GM23338 (cell line): ENCODE data around the gene THYN1. TPM values are rescaled to one million over a fixed set of nuclear protein-coding genes. Genes with fewer than 3 reads are reported as not detected.

Experiments used
- ATAC-seq: fragments of 200-7000 bp; cut with Tn5 transposase; 3 replicates; pipeline ENCODE4 v1.9.1; 2020
- DNase-seq: peaks from one replicate; pipeline ENCODE4 v3.0.0-alpha.2; 2015; ENCODE audit warnings: low spot score
- H2AFZ ChIP-seq: fragments of 200-600 bp; sonication (generic); 2 replicates; pipeline ENCODE4 v1.8.0; 2016; ENCODE audit warnings: antibody characterized with exemption, mild to moderate bottlenecking, moderate library complexity
- H3F3A ChIP-seq: fragments of 200-600 bp; sonication (generic); replicated peaks from 2 replicates; pipeline ENCODE4 v1.8.0; 2017; ENCODE audit warnings: antibody characterized with exemption, mixed run types, low read depth
- H3K27ac ChIP-seq: fragments of 200-600 bp; sonication (generic); 2 replicates; pipeline ENCODE4 v1.6.1; 2016; ENCODE audit warnings: low read depth
- H3K27me3 ChIP-seq: fragments of 200-600 bp; sonication (generic); 2 replicates; pipeline ENCODE4 v1.8.0; 2016; ENCODE audit warnings: mild to moderate bottlenecking, mixed run types, moderate library complexity; ENCODE audit not compliant: insufficient read depth
- H3K36me3 ChIP-seq: fragments of 200-600 bp; sonication (generic); 2 replicates; pipeline ENCODE4 v1.8.0; 2016; ENCODE audit warnings: mild to moderate bottlenecking; ENCODE audit not compliant: insufficient read depth
- H3K4me1 ChIP-seq: fragments of 200-600 bp; sonication (generic); 2 replicates; pipeline ENCODE4 v1.8.0; 2016; ENCODE audit warnings: mild to moderate bottlenecking, moderate library complexity; ENCODE audit not compliant: insufficient read depth
- H3K4me2 ChIP-seq: fragments of 200-600 bp; sonication (generic); 2 replicates; pipeline ENCODE4 v1.7.1; 2017; ENCODE audit warnings: mixed run types
- H3K4me3 ChIP-seq: fragments of 200-600 bp; sonication (generic); 2 replicates; pipeline ENCODE4 v1.6.1; 2016; ENCODE audit warnings: mixed run types
- H3K79me2 ChIP-seq: fragments of 200-600 bp; sonication (generic); replicated peaks from 2 replicates; pipeline ENCODE4 v1.8.0; 2017; ENCODE audit warnings: mild to moderate bottlenecking; ENCODE audit not compliant: insufficient read depth
- H3K9me2 ChIP-seq: fragments of 200-600 bp; sonication (generic); 2 replicates; pipeline ENCODE4 v1.8.0; 2017; ENCODE audit not compliant: insufficient read depth
- H4K20me1 ChIP-seq: fragments of 200-600 bp; sonication (generic); replicated peaks from 2 replicates; pipeline ENCODE4 v1.8.0; 2017; ENCODE audit warnings: mild to moderate bottlenecking; ENCODE audit not compliant: insufficient read depth
- H3K27ac Mint-ChIP-seq: 2 replicates; pipeline ENCODE4 v1.8.0; 2020; ENCODE audit warnings: inconsistent platforms, mild to moderate bottlenecking, moderate library complexity, mixed read lengths
- H3K27me3 Mint-ChIP-seq: 3 replicates; pipeline ENCODE4 v1.8.0; 2022; ENCODE audit warnings: low read depth, mild to moderate bottlenecking, moderate library complexity, mixed read lengths, inconsistent platforms; ENCODE audit not compliant: insufficient read depth, poor library complexity
- H3K36me3 Mint-ChIP-seq: 3 replicates; pipeline ENCODE4 v1.8.0; 2021; ENCODE audit warnings: low read depth, mild to moderate bottlenecking, inconsistent platforms, moderate library complexity, mixed read lengths
- H3K4me1 Mint-ChIP-seq: 3 replicates; pipeline ENCODE4 v1.8.0; 2020; ENCODE audit warnings: mild to moderate bottlenecking, inconsistent platforms, mixed read lengths
- H3K4me3 Mint-ChIP-seq: 3 replicates; pipeline ENCODE4 v1.8.0; 2021; ENCODE audit warnings: moderate library complexity, mild to moderate bottlenecking, inconsistent platforms, mixed read lengths
- H3K9me3 Mint-ChIP-seq: 3 replicates; pipeline ENCODE4 v1.8.0; 2020; ENCODE audit warnings: moderate library complexity, mild to moderate bottlenecking, inconsistent platforms, mixed read lengths
- CREB1 ChIP-seq: fragments of 250-450 bp; sonication (Bioruptor Pico); IDR thresholded peaks from 2 replicates; pipeline ENCODE4 v1.5.0; 2020; ENCODE audit warnings: low read depth, mild to moderate bottlenecking, moderate library complexity
- ETS1 ChIP-seq: IDR thresholded peaks from 2 replicates; pipeline ENCODE4 v1.6.1; 2016; ENCODE audit warnings: antibody characterized with exemption
- EZH2 ChIP-seq: fragments of 200-600 bp; sonication (generic); IDR thresholded peaks from one replicate; pipeline ENCODE4 v1.8.0; 2017; ENCODE audit warnings: antibody characterized with exemption, mild to moderate bottlenecking, low read depth; ENCODE audit not compliant: unreplicated experiment
- EZH2phosphoT487 ChIP-seq: fragments of 200-600 bp; sonication (generic); IDR thresholded peaks from one replicate; pipeline ENCODE4 v1.8.1; 2018; ENCODE audit warnings: antibody characterized with exemption; ENCODE audit not compliant: unreplicated experiment
- POLR2AphosphoS5 ChIP-seq: IDR thresholded peaks from 2 replicates; pipeline ENCODE4 v1.6.1; 2016; ENCODE audit warnings: antibody characterized with exemption, low read depth
- REST ChIP-seq: IDR thresholded peaks from one replicate; pipeline ENCODE4 v1.6.1; 2018; ENCODE audit warnings: antibody characterized with exemption; ENCODE audit not compliant: unreplicated experiment
- STAT1 ChIP-seq: IDR thresholded peaks from one replicate; pipeline ENCODE4 v1.6.1; 2016; ENCODE audit warnings: antibody characterized with exemption; ENCODE audit not compliant: unreplicated experiment
- ZNF114 ChIP-seq: fragments of 250-450 bp; sonication (Bioruptor Pico); IDR thresholded peaks from 2 replicates; pipeline ENCODE4 v1.5.0; 2020; ENCODE audit warnings: mild to moderate bottlenecking, moderate library complexity
- ZNF331 ChIP-seq: fragments of 250-450 bp; sonication (Bioruptor Pico); IDR thresholded peaks from 2 replicates; pipeline ENCODE4 v1.5.0; 2020; ENCODE audit warnings: low read depth, mild to moderate bottlenecking, moderate library complexity
- polyA plus RNA-seq: library from polyadenylated mRNA; unstranded; fragments of >200 nt; fragmentation: Nextera tagmentation; extraction: Ambion mirVana; gene quantifications from 2 replicates; pipeline ENCODE4 v1.2.1, GENCODE V29; 2016
- total RNA-seq: library from RNA; depleted of rRNA; stranded (reverse); fragments of >200 nt; shearing (Covaris generic); gene quantifications from 2 replicates; pipeline ENCODE4 v1.2.3, GENCODE V29; 2014

Gene THYN1
- total and polyA plus RNA-seq, 2 experiments from 2014 or later = 116 to 216 TPM

GRCh38 chr11:134289789-134290188 is 36.6 kb upstream of the THYN1 start:
- Histone ChIP-seq H3F3A (no peaks in the 10 kb centered on the region), H3K36me3 (peaks cover 17% of the 10 kb centered on the region; the same call in 1 of the 2 replicates), H3K79me2 (no peaks in the 10 kb centered on the region), H3K9me2 (no peaks in the 10 kb centered on the region), H3K27ac (no peak overlapping the region), H3K4me1 (0 out of 2 replicates have a peak, but pooled peaks cover 6% of the 10 kb centered on the region), H3K4me3 (no peak overlapping the region), H4K20me1 (no peaks in the 10 kb centered on the region), H3K4me2 (no peak overlapping the region), H2AFZ (no peak overlapping the region), H3K27me3 (no peaks in the 10 kb centered on the region)
- Mint-ChIP-seq H3K9me3 (no peaks in the 10 kb centered on the region), H3K27me3 (peaks cover 9% of the 10 kb centered on the region), H3K36me3 (peaks cover 70% of the 10 kb centered on the region), H3K4me1 (peaks cover 25% of the 10 kb centered on the region), H3K27ac (peak overlapping the region; percentile 92), H3K4me3 (no peak overlapping the region)
- TF ChIP-seq ZNF114 (CRISPR knock-in tag) = no peak
- peak; percentile 87 for ATAC-seq
- no peak for DNase-seq

- H3K9me2 ChIP-seq = no peaks in the 10 kb centered on the region
- DNase-seq (no peak), ATAC-seq (no peak)
Measured at GRCh38 chr11:134289167-134289566, 36.0 kb upstream of the THYN1 start.

GRCh38 chr11:134288486-134288885 is 35.3 kb upstream of the THYN1 start:
- H3K4me3 ChIP-seq = no peak overlapping the region
- H3K36me3 ChIP-seq = peaks cover 26% of the 10 kb centered on the region
- H3K79me2 ChIP-seq = no peaks in the 10 kb centered on the region
- peaks cover 25% of the 10 kb centered on the region for H3K4me1 Mint-ChIP-seq
- H3K27ac ChIP-seq = no peak overlapping the region
- H3K27me3 Mint-ChIP-seq = peaks cover 7% of the 10 kb centered on the region
- no peaks in the 10 kb centered on the region for H4K20me1 ChIP-seq
- no peak overlapping the region for H3K4me3 Mint-ChIP-seq
- H3K27ac Mint-ChIP-seq = no peak overlapping the region
- H3K36me3 Mint-ChIP-seq = peaks cover 73% of the 10 kb centered on the region
- 0 out of 2 replicates have a peak, but pooled peaks cover 6% of the 10 kb centered on the region for H3K4me1 ChIP-seq
- DNase-seq (no peak), ATAC-seq (no peak)
- H3K4me2 ChIP-seq = no peak overlapping the region
- no peaks in the 10 kb centered on the region for H3F3A ChIP-seq
- H2AFZ ChIP-seq = no peak overlapping the region
- H3K9me2 ChIP-seq = no peaks in the 10 kb centered on the region
- H3K27me3 ChIP-seq = no peaks in the 10 kb centered on the region
- no peaks in the 10 kb centered on the region for H3K9me3 Mint-ChIP-seq
- no peak for TF ChIP-seq ZNF331
- no peak for TF ChIP-seq POLR2AphosphoS5
- no peak for TF ChIP-seq EZH2
- no peak for TF ChIP-seq EZH2phosphoT487
- no peak for TF ChIP-seq CREB1 (CRISPR knock-in tag)
- no peak for TF ChIP-seq ETS1
- TF ChIP-seq STAT1 = no peak

More at GRCh38 chr11:134289167-134289566, 36.0 kb upstream of the THYN1 start:
- Histone ChIP-seq H3K27ac (no peak overlapping the region), H3K4me2 (no peak overlapping the region), H3K27me3 (no peaks in the 10 kb centered on the region), H3K4me3 (no peak overlapping the region), H3K4me1 (0 out of 2 replicates have a peak, but pooled peaks cover 6% of the 10 kb centered on the region), H4K20me1 (no peaks in the 10 kb centered on the region), H3F3A (no peaks in the 10 kb centered on the region), H3K36me3 (peaks cover 21% of the 10 kb centered on the region), H3K79me2 (no peaks in the 10 kb centered on the region), H2AFZ (no peak overlapping the region)
- peaks cover 25% of the 10 kb centered on the region for H3K4me1 Mint-ChIP-seq
- H3K9me3 Mint-ChIP-seq = no peaks in the 10 kb centered on the region
- H3K27me3 Mint-ChIP-seq = peaks cover 9% of the 10 kb centered on the region
- TF ChIP-seq REST = no peak
- H3K36me3 Mint-ChIP-seq = peaks cover 70% of the 10 kb centered on the region
- no peak overlapping the region for H3K4me3 Mint-ChIP-seq
- peak overlapping the region; percentile 92 for H3K27ac Mint-ChIP-seq
